NK-92 (cell line): Measurements from ENCODE around the gene BTRC.
"Not testable (repeated sequence)": the region's sequence is repeated elsewhere in the genome, so short reads cannot be mapped to it uniquely, and the experiment has no call there.

ENCODE experiments used
- DNase-seq: peaks from one replicate; lab custom pipeline; 2025; ENCODE audit not compliant: unreplicated experiment; lab: John Stamatoyannopoulos, UW

BTRC gene

DNA sequence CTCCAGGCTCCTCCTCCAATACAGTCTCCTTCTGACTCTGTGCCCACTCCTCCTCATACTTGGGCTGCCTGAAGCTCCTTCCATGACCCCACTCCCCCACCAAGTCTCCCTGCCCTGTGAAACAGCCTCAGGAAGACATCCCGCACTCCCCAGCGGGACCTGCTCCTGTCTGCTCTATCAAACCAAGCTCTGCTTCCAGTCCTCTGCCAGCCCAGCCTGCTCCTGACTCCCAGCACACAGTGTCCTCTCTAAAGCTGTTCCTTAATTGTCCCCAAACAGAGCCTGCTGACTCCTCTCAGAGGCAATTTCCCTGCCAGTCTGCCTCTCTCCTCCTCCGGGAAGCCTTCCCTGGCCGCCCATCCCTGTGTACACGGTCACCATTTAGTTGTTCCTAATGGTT lies 224.2 kb downstream of the BTRC start:
- no peak for DNase-seq

DNA sequence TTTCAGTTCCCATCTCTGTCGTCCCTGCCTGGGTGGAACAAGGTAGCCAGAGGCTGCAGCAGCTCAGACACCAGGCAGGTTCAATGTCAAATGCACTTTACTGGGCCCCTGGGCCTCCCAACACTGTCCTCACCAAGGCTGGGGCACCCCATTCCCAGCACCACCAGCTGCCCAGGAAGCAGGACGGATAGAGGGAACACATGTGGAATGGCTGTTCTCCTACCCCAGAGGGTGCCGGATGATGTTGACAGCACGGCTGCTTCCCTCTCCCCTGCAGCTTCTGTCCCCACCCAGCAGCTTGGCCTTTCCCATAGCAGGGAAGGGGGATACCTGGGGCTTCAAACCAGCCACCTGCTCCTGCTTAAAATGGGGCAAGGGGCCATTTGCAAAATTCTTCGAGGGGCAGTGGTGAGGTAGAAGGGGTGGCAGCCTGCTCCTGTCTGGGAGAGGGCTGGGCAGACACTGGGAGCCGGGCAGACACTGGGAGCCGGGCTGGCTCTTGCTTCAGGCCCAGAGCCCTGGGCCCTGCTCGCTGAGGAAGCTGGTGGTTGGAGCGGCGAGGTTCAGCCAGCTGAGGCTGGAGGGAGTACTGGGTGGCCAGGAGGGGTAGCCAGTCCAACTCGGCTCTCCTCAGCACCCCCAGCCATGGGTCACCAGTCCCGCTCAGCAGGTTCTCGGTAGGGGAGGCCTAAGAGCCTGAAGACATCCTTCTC lies 225.0 kb downstream of the BTRC start:
- no peak for DNase-seq

DNA sequence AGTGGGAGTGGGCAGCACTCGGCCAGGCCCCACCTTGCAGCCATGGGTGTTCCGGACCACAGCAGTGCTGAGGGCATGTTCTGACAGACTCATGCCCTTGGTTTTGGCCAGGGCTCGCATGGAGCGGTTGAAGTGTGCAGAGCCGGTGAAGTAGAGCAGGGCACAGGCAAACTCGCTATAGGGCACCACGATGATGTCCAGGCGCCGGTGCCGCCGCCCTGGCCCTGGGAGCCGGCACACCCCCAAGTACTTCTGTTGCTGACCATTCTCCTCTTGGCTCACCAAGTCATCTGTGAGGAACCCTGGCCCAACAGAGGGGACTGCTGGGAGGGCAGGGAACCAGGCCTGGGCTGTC lies 225.5 kb downstream of the BTRC start:
- DNase-seq = no peak

DNA sequence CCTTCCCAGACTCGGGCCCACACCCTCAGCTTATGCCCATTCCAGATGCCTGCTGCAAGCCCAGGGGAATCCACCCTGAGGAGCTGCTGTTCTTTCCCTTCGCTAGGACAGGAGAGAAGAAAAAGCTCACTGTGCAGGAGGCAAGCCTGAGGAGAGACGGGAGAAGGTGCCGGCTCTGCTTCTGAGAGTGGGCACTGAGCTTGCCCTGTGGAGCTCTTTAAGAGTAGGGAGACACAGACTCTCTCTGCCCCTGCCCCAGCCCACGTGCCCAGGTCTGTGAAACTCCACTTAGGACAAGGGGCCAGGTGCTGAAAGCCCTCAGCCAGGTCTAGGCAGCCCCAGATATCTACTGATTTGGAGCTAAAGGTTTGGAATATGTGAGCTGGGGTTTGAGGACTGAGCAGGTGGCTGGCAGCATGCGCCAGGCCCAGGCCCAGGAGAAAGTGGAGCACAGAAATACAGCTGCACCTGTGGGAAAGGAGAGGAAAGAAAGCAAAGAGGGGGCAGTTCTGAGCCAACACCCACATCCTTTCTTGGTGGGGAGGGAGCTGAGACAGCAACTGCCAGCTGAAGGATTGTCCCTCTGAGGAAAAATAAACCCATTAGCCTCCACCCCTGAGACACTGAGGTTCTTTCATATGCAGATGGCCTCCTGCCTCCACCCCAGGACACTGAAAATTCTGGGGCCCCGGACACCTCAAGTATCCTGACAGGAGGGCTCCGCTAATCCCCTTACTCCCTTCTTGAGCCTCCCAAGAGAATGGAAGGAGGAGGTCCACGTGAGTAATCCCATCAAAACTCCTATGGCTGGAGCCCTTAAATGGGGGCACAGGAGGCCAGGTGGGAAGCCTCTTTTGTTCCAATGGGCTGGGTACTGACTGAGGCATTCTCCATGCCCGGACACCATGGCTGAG lies 226.8 kb downstream of the BTRC start:
- DNase-seq = no peak

DNA sequence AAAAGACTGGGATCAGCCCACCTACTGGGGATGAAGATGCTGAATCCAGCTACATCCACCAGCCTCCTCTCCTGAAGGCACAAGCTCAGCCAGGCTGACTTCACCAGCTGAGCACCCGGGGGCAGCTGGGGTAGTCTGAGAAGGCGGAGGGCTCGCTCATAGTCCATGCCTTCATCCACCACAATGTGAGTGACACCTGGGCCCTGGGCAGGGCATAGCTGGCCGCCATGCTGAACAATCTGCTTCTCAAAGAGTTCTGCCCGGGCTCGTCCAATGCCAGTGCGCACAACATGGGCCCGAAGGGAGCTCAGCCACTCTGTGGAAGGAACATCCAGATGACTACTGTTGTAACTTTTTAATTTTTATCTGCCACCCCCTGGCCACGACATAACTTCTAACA lies 231.9 kb downstream of the BTRC start:
- DNase-seq = no peak

DNA sequence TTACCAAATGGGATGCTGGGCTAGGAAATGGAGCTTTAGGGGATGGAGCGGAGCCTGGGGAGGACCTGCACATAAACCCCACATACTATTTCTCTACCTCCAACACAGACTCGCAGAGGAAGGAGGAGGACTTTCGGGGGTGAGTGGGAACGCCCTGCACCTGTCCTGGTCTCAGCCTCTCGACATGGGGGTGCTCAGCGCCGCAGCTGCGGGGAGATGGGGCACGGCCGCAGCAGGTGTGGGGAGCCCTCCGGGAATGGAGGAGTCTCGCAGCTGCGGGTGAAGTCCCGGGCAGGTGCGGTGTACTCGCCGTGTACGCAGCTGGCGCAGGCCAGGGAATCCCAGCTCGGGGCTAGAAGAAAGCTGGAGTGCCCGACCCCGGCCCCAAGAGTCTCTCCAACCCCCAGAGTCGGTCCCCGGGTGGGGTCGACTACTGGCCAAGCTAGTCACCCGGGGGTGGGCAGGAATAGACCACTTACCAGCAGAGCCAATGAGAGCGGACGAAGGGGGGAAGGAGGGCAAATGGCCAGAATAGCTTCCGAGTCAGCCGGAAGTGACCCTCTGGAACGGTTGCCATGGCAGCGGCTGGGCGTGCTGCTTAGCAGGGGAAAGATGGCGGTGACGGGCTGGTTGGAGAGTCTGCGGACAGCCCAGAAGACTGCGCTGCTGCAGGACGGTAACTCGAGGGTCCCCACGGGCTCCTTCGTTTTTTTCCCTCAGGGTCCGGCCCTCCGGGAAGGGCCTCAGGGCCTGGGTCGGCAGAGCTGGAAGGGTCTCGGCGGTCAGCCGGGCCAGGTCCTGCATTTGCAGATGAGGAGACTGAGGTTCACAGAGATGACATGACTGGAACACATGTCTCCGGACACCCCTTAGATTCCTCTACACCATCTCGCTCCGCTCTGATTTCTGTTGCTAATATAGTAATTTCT lies 234.0 kb downstream of the BTRC start, which contains the start of the genes DPCD and POLL:
DPCD (plus strand) TSS at position 597 of the 929 bp plus-strand sequence; CDS start at position 613, 16 bp downstream.
POLL (minus strand) TSS at position 533 of the 929 bp plus-strand sequence. CDS start 897 bp downstream, outside the sequence.
- DNase-seq = peak; percentile 42

DNA sequence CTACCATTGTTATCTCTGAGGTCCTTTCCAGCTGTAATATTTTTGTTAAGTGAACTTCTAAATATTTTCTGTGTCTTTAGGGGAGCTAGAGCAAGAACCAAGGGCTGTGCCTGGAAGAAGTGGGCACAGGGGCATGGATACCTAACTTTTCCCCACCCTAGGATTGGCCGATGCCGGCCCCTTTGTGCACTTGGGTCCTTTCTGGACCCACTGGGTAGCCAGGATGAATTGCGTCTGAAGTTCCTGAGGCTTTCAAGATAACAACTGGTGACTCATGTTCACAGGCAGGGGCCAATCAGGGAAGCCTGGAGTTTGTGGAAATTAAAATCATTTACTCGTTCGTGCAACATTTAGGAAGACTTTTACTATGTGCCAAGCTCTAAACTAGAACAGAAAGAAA lies 234.9 kb downstream of the BTRC start:
- DNase-seq = no peak

DNA sequence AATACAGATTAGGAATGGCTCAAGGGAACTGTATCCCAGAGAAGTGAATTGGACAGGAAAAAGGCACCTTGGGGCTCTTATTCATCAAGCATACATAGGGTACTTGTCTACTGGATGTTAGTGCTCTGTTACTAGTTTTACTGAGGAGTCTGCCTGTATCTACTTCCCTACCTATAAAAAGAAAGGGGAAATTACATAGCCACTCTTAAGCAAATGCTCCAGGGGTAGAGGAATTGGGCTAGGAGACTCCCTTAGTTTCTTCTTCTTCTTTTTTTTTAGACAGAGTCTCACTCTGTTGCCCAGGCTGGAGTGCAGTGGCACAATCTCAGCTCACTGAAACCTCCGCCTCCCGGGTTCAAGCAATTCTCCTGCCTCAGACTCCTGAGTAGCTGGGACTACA lies 239.4 kb downstream of the BTRC start:
- DNase-seq = not testable (repeated sequence)

DNA sequence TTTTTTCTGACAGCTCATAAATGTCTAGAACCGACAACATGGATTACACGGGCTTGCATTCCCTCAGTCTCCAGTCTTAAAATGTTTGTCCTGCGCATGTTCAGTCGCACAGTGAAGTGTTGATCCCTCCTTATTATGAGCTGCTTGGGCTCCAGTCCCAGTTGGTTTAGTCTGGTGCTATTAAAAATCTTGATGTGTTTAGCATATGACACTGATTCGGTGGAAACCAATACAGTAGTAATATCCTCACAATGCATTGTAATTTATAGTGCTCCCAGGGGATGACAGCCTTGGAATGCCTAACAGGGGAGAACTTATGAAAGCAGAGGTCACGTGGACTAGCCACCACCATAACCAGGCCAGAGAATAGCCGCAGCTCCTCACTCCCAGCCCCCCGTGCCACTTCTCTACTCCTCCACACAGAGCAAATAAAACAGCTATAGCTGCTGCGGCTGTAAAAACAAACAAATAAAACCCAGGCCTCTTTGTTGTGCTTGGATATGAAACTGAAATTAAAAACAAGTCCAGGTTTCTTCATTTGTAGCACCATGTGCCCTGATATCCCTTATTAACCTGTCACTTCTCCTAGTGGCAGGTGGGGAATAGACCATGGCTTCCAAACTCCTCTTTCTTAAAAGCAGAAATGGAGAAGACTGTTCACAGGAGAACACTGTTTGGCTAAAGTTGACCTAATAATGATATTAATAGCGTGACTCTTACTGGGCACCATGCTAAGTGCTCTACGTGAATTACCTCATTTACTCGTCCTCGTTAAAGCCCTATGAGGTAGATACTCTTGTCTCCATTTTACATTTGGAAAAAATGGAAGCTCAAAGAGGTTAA lies 241.8 kb downstream of the BTRC start:
- DNase-seq = no peak

DNA sequence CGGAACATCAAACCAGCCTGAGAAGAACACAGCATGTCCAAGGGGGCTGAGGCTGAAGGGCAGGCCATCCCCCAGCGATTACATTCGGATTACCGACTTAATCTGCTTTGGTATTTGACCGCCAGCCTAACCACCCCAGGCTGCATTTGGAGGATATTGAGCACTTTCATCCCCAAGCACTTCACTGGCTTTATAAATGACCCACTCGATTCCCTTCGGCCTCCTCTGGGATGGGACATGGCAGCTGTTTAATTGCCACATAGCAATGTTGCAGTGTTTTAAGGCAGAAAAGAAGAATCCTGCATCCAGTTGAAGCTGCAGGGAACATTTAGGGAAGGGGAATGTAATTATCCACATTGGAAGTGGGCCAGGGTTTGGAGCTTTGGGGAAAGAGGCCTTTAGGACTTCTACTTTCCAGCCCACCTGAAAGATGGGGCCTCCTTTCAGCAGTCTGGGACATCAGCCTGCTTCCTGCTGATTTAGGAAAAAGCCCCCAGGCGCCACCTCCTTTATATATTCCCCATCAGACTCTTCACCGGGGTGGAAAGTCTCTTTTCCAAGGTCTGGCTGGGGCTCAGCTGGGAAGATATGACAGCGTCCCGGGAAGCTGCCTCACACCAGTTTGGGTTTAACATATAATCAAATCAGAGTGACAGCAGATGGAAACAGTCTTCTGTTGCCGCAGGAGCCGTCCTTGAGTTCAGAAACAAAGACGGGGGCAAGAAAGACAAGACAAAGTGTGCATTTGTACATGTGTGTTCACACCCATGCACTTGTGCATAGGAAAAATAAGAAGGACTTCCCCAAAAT lies 243.3 kb downstream of the BTRC start:
- no peak for DNase-seq

DNA sequence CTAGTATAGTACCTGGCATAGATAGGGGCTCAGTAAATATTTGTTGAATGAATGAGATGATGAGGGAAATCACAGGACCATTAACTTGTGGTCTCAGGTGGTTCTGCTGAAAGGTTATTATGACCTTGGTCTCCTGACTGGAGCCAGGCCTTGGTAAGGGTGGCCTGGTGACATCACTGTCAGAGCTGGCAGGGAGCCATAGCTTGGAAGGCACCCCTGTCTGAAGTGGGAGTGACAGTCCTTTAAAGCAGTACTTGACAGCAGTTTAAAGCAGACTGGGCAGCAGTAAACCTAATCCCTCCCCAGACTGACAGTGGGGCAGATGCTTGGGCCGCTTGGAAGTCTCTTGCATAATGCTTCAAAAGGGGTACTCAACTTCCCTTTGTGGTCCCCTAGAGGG lies 247.6 kb downstream of the BTRC start:
- DNase-seq = no peak

DNA sequence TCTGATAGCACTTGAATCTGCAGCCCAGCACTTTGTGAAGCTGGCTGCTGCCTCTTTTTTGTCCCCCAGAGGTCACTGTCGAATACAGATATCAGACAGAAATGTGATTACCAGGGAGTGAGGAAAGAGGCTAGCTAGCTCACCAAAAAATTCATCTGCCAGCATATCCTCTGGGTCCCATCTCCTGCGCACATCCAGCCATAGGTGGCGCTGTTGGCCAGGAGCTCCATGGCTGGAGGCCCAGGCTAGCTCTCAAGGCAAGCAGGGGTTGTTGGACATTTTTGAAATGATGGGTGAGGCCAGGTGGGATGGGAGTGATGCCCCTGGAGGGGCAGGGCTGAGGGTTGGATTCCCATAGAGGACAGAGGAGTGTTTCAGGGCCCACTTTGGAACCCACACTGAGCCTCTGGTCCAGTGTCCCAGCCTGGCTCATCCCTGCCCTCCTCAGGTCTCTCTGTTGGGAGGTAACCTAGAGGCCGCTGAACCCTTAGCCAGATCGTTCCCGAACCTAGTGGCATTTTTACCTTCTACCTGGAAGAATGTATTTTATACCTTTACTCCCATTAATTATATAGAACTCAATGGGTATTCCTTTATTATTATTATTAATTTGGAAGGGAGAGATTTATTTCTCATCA lies 248.9 kb downstream of the BTRC start:
- DNase-seq = no peak
